ENCODE data around the gene SRPK2. TPM values are rescaled to one million over a fixed set of nuclear protein-coding genes. Genes with fewer than 3 reads are reported as not detected.

The SRPK2 gene
- total RNA-seq, 1 experiment from 2014 or later: 58.2 TPM

- Histone ChIP-seq H3K27ac (ENCODE audit: low read length) (no peak overlapping the region), H3K9me3 (ENCODE audit: control insufficient read depth, insufficient read depth, low read depth, low read length) (no peaks in the 10 kb centered on the region), H3K4me1 (ENCODE audit: control insufficient read depth, insufficient read depth, low read length) (no peaks in the 10 kb centered on the region; the same call in 1 of the 2 replicates), H3K27me3 (ENCODE audit: control insufficient read depth, insufficient read depth, low read length) (no peaks in the 10 kb centered on the region), H3K36me3 (ENCODE audit: control insufficient read depth, insufficient read depth, low read length) (no peaks in the 10 kb centered on the region; the same call in none of the 2 replicates), H3K4me3 (ENCODE audit: low read depth in 2 of 2, low read length in 2 of 2) (no peak overlapping the region)
- ChIA-PET POLR2A (no interaction called here), CTCF (no interaction called here)
- in situ Hi-C loops (cut with HindIII; ENCODE audit: low pct_unique_long_range_greater_than_20kb, low sequenced_read_pairs) (no loop called here), intact Hi-C loops (cut with micrococcal nuclease; ENCODE audit: unreplicated experiment) (no loop called here)
- DNase-seq (ENCODE audit: low read depth, low spot score) (no peak), ATAC-seq (no peak)
- BruUV-seq (replicated peaks): no TSS peak
- TF ChIP-seq, protein P1, sequence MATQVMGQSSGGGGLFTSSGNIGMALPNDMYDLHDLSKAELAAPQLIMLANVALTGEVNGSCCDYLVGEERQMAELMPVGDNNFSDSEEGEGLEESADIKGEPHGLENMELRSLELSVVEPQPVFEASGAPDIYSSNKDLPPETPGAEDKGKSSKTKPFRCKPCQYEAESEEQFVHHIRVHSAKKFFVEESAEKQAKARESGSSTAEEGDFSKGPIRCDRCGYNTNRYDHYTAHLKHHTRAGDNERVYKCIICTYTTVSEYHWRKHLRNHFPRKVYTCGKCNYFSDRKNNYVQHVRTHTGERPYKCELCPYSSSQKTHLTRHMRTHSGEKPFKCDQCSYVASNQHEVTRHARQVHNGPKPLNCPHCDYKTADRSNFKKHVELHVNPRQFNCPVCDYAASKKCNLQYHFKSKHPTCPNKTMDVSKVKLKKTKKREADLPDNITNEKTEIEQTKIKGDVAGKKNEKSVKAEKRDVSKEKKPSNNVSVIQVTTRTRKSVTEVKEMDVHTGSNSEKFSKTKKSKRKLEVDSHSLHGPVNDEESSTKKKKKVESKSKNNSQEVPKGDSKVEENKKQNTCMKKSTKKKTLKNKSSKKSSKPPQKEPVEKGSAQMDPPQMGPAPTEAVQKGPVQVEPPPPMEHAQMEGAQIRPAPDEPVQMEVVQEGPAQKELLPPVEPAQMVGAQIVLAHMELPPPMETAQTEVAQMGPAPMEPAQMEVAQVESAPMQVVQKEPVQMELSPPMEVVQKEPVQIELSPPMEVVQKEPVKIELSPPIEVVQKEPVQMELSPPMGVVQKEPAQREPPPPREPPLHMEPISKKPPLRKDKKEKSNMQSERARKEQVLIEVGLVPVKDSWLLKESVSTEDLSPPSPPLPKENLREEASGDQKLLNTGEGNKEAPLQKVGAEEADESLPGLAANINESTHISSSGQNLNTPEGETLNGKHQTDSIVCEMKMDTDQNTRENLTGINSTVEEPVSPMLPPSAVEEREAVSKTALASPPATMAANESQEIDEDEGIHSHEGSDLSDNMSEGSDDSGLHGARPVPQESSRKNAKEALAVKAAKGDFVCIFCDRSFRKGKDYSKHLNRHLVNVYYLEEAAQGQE (IDR thresholded peaks at IDR 0.05; ENCODE audit: insufficient read depth in 1 of 2, low read depth in 2 of 2, low read length in 1 of 2): no peak
- no peak for TF ChIP-seq CTCF (IDR thresholded peaks at IDR 0.05)
- no peak for TF ChIP-seq TCF7L2 (IDR thresholded peaks at IDR 0.05; ENCODE audit: low read depth, low read length)
- no peak for TF ChIP-seq POLR2AphosphoS5 (IDR thresholded peaks at IDR 0.05; ENCODE audit: low read depth, low read length)
- TF ChIP-seq SIN3A (IDR thresholded peaks at IDR 0.05; ENCODE audit: borderline replicate concordance, insufficient read depth, low read depth, low read length): no peak
Measured at GRCh38 chr7:105205592-105206237, 183.0 kb downstream of the SRPK2 start.

GRCh38 chr7:105204953-105205352 is 183.8 kb downstream of the SRPK2 start:
- H3K36me3 ChIP-seq (ENCODE audit: control insufficient read depth, insufficient read depth, low read length): no peaks in the 10 kb centered on the region; the same call in none of the 2 replicates
- H3K4me3 ChIP-seq (ENCODE audit: low read depth in 2 of 2, low read length in 2 of 2): no peak overlapping the region
- no peak for DNase-seq (ENCODE audit: low read depth, low spot score)
- no peak for TF ChIP-seq TCF7L2 (IDR thresholded peaks at IDR 0.05; ENCODE audit: low read depth, low read length)
- no peak for TF ChIP-seq CTCF (IDR thresholded peaks at IDR 0.05)
- TF ChIP-seq, protein P1 (IDR thresholded peaks at IDR 0.05; ENCODE audit: insufficient read depth in 1 of 2, low read depth in 2 of 2, low read length in 1 of 2): no peak
- no peak for TF ChIP-seq SIN3A (IDR thresholded peaks at IDR 0.05; ENCODE audit: borderline replicate concordance, insufficient read depth, low read depth, low read length)
- no peak for ATAC-seq
- H3K27me3 ChIP-seq (ENCODE audit: control insufficient read depth, insufficient read depth, low read length): no peaks in the 10 kb centered on the region
- in situ Hi-C loops (cut with HindIII; ENCODE audit: low pct_unique_long_range_greater_than_20kb, low sequenced_read_pairs) (no loop called here), intact Hi-C loops (cut with micrococcal nuclease; ENCODE audit: unreplicated experiment) (no loop called here)
- POLR2A ChIA-PET: no interaction called here
- no peaks in the 10 kb centered on the region for H3K9me3 ChIP-seq (ENCODE audit: control insufficient read depth, insufficient read depth, low read depth, low read length)
- CTCF ChIA-PET: no interaction called here
- no TSS peak for BruUV-seq (replicated peaks)
- H3K4me1 ChIP-seq (ENCODE audit: control insufficient read depth, insufficient read depth, low read length): no peaks in the 10 kb centered on the region
- no peak overlapping the region for H3K27ac ChIP-seq (ENCODE audit: low read length)
